Astrocyte of the cerebellum (primary cell): ENCODE results near the gene EFHD2.
"Not testable (repeated sequence)": the region's sequence is repeated elsewhere in the genome, so short reads cannot be mapped to it uniquely, and the experiment has no call there.

Experiments
- DNase-seq: peaks from one replicate; pipeline ENCODE4 v3.0.0-alpha.2; 2011; ENCODE audit warnings: low read depth
- H3K4me3 ChIP-seq: 2 replicates; pipeline ENCODE4 v1.5.1; 2011; ENCODE audit warnings: mild to moderate bottlenecking, low read depth, low read length, moderate library complexity
- CTCF ChIP-seq: IDR thresholded peaks from 2 replicates; pipeline ENCODE4 v1.5.1; 2012; ENCODE audit warnings: low read length, low read depth, moderate library complexity, mild to moderate bottlenecking; ENCODE audit errors: missing control alignments
- in situ Hi-C: cut with HindIII; loops from 2 replicates; pipeline ENCODE4 v1.10.0; 2017; ENCODE audit warnings: low sequenced_read_pairs

The EFHD2 gene

GRCh38 chr1:15430787-15431570 lies 21.3 kb downstream of the EFHD2 start:
- in situ Hi-C loops = loop anchor here (25.0 kb wide), 1 partner anchor 294 kb away; no protein-coding TSS in a partner anchor
- no peak overlapping the region for H3K4me3 ChIP-seq
- TF ChIP-seq CTCF = peak; percentile 93
- no peak for DNase-seq

GRCh38 chr1:15431571-15431948 lies 21.9 kb downstream of the EFHD2 start:
- in situ Hi-C loops = loop anchor here (25.0 kb wide), 1 partner anchor 294 kb away; no protein-coding TSS in a partner anchor
- H3K4me3 ChIP-seq = no peak overlapping the region
- no peak for TF ChIP-seq CTCF
- DNase-seq = no peak

GRCh38 chr1:15432324-15432723 lies 22.6 kb downstream of the EFHD2 start:
- no peak for TF ChIP-seq CTCF
- in situ Hi-C loops = loop anchor here (25.0 kb wide), 1 partner anchor 295 kb away; no protein-coding TSS in a partner anchor

GRCh38 chr1:15433471-15433870 lies 23.8 kb downstream of the EFHD2 start:
- H3K4me3 ChIP-seq = no peak overlapping the region
- no peak for TF ChIP-seq CTCF
- in situ Hi-C loops = loop anchor here (25.0 kb wide), 1 partner anchor 296 kb away; no protein-coding TSS in a partner anchor
- no peak for DNase-seq

More at GRCh38 chr1:15432324-15432723, 22.6 kb downstream of the EFHD2 start:
- no peak for DNase-seq
- H3K4me3 ChIP-seq = no peak overlapping the region

- in situ Hi-C loops = loop anchor here (25.0 kb wide), 1 partner anchor 297 kb away; no protein-coding TSS in a partner anchor
- H3K4me3 ChIP-seq, DNase-seq: not testable (repeated sequence)
These were observed 25.1 kb downstream of the EFHD2 start for GRCh38 chr1:15434739-15435138.

GRCh38 chr1:15435239-15436077 lies 25.8 kb downstream of the EFHD2 start:
- in situ Hi-C loops = loop anchor here (25.0 kb wide), 1 partner anchor 298 kb away; no protein-coding TSS in a partner anchor
- TF ChIP-seq CTCF = no peak
- no peak overlapping the region for H3K4me3 ChIP-seq
- DNase-seq = no peak
